RWPE2 (cell line): ENCODE data around the gene PI4K2A.

Experiments
- ATAC-seq: fragments of 200-7000 bp; cut with Tn5 transposase; 3 replicates; pipeline ENCODE4 v1.9.1; 2021; ENCODE audit warnings: low read depth
- DNase-seq: peaks from one replicate; pipeline ENCODE4 v3.0.0-alpha.2; 2020; ENCODE audit warnings: low spot score
- H3K27ac ChIP-seq: fragments of 450-650 bp; 2 replicates; pipeline ENCODE4 v1.5.1; 2017; ENCODE audit warnings: mild to moderate bottlenecking; ENCODE audit not compliant: poor library complexity, severe bottlenecking
- H3K27me3 ChIP-seq: fragments of 250-450 bp; sonication (Bioruptor Pico); 2 replicates; pipeline ENCODE4 v1.5.1; 2021; ENCODE audit warnings: mild to moderate bottlenecking, moderate library complexity; ENCODE audit not compliant: insufficient read depth, poor library complexity, severe bottlenecking
- H3K36me3 ChIP-seq: fragments of 250-450 bp; sonication (Bioruptor Pico); 2 replicates; pipeline ENCODE4 v1.5.1; 2020; ENCODE audit warnings: low read depth, mild to moderate bottlenecking, moderate library complexity
- H3K4me1 ChIP-seq: fragments of 250-450 bp; sonication (Bioruptor Pico); 2 replicates; pipeline ENCODE4 v1.5.1; 2021; ENCODE audit warnings: mild to moderate bottlenecking, moderate library complexity; ENCODE audit not compliant: insufficient read depth, poor library complexity, severe bottlenecking
- H3K4me3 ChIP-seq: fragments of 250-450 bp; sonication (Bioruptor Pico); 2 replicates; pipeline ENCODE4 v1.5.1; 2021; ENCODE audit warnings: mild to moderate bottlenecking, moderate library complexity; ENCODE audit not compliant: severe bottlenecking
- H3K9me3 ChIP-seq: fragments of 250-450 bp; sonication (Bioruptor Pico); 2 replicates; pipeline ENCODE4 v1.5.1; 2021; ENCODE audit warnings: mild to moderate bottlenecking, moderate library complexity; ENCODE audit not compliant: severe bottlenecking
- TF ChIP-seq, protein P1 (sequence below): fragments of 450-650 bp; IDR thresholded peaks from one replicate; pipeline ENCODE4 v1.5.1; 2017; ENCODE audit warnings: mild to moderate bottlenecking, moderate library complexity; ENCODE audit not compliant: poor library complexity, severe bottlenecking

The PI4K2A gene

DNA sequence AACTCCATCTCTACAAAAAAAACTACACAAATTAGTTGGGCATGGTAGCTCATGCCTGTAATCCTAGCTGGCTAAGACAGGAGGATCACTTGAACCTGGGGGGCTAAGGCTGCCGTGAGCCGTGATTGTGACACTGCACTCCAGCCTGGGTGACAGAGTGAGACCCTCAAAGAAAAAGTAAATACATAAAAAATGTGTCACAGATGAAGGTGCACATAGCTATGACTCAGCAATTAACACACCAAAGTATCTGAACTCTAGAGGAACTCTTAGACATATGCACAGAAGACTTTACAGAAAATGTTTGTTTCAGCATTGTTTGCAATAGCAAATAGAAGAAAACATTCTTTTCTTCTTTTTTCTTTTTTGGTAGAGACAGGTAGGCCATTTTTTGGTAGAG, 42.7 kb upstream of the PI4K2A start:
- H3K4me1 ChIP-seq: peaks cover 22% of the 10 kb centered on the region
- no peak for ATAC-seq
- no peaks in the 10 kb centered on the region for H3K36me3 ChIP-seq
- no peaks in the 10 kb centered on the region for H3K27me3 ChIP-seq
- H3K4me3 ChIP-seq: no peak overlapping the region
- TF ChIP-seq, protein P1, sequence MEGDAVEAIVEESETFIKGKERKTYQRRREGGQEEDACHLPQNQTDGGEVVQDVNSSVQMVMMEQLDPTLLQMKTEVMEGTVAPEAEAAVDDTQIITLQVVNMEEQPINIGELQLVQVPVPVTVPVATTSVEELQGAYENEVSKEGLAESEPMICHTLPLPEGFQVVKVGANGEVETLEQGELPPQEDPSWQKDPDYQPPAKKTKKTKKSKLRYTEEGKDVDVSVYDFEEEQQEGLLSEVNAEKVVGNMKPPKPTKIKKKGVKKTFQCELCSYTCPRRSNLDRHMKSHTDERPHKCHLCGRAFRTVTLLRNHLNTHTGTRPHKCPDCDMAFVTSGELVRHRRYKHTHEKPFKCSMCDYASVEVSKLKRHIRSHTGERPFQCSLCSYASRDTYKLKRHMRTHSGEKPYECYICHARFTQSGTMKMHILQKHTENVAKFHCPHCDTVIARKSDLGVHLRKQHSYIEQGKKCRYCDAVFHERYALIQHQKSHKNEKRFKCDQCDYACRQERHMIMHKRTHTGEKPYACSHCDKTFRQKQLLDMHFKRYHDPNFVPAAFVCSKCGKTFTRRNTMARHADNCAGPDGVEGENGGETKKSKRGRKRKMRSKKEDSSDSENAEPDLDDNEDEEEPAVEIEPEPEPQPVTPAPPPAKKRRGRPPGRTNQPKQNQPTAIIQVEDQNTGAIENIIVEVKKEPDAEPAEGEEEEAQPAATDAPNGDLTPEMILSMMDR: no peak
- H3K9me3 ChIP-seq: no peaks in the 10 kb centered on the region
- peak overlapping the region; percentile 63 for H3K27ac ChIP-seq
- no peak for DNase-seq

- H3K36me3 ChIP-seq: no peaks in the 10 kb centered on the region
Measured at GRCh38 chr10:97598407-97599271, 41.8 kb upstream of the PI4K2A start.

DNA sequence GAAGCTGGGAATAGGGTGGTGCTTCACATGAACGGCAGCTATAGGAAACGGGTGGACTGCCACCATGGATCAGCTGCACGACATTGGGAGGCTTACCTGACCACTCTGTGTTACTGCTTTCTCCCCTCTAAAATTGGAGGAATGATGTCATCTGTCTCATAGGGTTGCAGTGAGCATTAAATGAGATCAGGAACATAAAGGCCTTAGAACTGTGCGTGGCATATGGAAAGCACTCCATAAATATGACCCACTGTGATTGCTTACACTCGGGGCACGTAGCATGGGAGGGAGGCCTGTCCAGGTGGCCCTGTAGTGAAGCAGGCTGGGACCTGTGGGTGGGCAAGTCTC, 41.2 kb upstream of the PI4K2A start:
- Histone ChIP-seq H3K9me3 (no peaks in the 10 kb centered on the region), H3K4me3 (no peak overlapping the region), H3K27me3 (no peaks in the 10 kb centered on the region), H3K4me1 (peaks cover 22% of the 10 kb centered on the region), H3K27ac (no peak overlapping the region), H3K36me3 (no peaks in the 10 kb centered on the region)
- TF ChIP-seq, protein P1: no peak
- ATAC-seq (no peak), DNase-seq (no peak)

More at GRCh38 chr10:97598407-97599271, 41.8 kb upstream of the PI4K2A start:
- peaks cover 22% of the 10 kb centered on the region for H3K4me1 ChIP-seq
- ATAC-seq (no peak), DNase-seq (no peak)
- no peaks in the 10 kb centered on the region for H3K27me3 ChIP-seq
- peak overlapping the region; percentile 63 for H3K27ac ChIP-seq
- no peaks in the 10 kb centered on the region for H3K9me3 ChIP-seq
- TF ChIP-seq, protein P1: no peak
- H3K4me3 ChIP-seq: no peak overlapping the region

GRCh38 chr10:97600616-97601015, 39.9 kb upstream of the PI4K2A start:
- Histone ChIP-seq H3K27ac (no peak overlapping the region), H3K27me3 (no peaks in the 10 kb centered on the region), H3K4me3 (no peak overlapping the region), H3K36me3 (no peaks in the 10 kb centered on the region), H3K9me3 (no peaks in the 10 kb centered on the region), H3K4me1 (peaks cover 21% of the 10 kb centered on the region)
- DNase-seq: no peak
- TF ChIP-seq, protein P1: no peak
- no peak for ATAC-seq
